HG02642 (cell line): ENCODE measurements around the gene BLM.

Experiments used
- ATAC-seq: cut with Tn5 transposase; IDR thresholded peaks from one replicate; pipeline ENCODE4 v1.9.1; 2021; ENCODE audit warnings: mild to moderate bottlenecking; ENCODE audit not compliant: unreplicated experiment, poor library complexity

Gene BLM

GRCh38 chr15:90774731-90775514 is 57.8 kb downstream of the BLM start:
- ATAC-seq: no peak

- ATAC-seq: no peak
These were observed 63.8 kb downstream of the BLM start for GRCh38 chr15:90780916-90781315.

- ATAC-seq: no peak
These were observed 65.3 kb downstream of the BLM start for GRCh38 chr15:90782442-90782841.

GRCh38 chr15:90787881-90788280 is 70.7 kb downstream of the BLM start:
- ATAC-seq: no peak

GRCh38 chr15:90789462-90789861 is 72.3 kb downstream of the BLM start:
- ATAC-seq: no peak

- no peak for ATAC-seq
These were observed 72.9 kb downstream of the BLM start for GRCh38 chr15:90790057-90790456.

- no peak for ATAC-seq
These were observed 73.4 kb downstream of the BLM start for GRCh38 chr15:90790561-90790960.

GRCh38 chr15:90794538-90794937 is 77.4 kb downstream of the BLM start:
- no peak for ATAC-seq

GRCh38 chr15:90799639-90800170 is 82.6 kb downstream of the BLM start:
- no peak for ATAC-seq

GRCh38 chr15:90801803-90802202 is 84.7 kb downstream of the BLM start:
- no peak for ATAC-seq

- no peak for ATAC-seq
These were observed 90.1 kb downstream of the BLM start for GRCh38 chr15:90807074-90807785.

GRCh38 chr15:90807786-90808086 is 90.6 kb downstream of the BLM start:
- ATAC-seq: no peak

GRCh38 chr15:90808517-90809235 is 91.5 kb downstream of the BLM start:
- ATAC-seq: no peak

- ATAC-seq: no peak
These were observed 92.4 kb downstream of the BLM start for GRCh38 chr15:90809536-90809935.

- ATAC-seq: no peak
These were observed 93.2 kb downstream of the BLM start for GRCh38 chr15:90810354-90810753.

GRCh38 chr15:90812171-90812957 is 95.2 kb downstream of the BLM start:
- ATAC-seq: no peak

GRCh38 chr15:90812958-90813265 is 95.8 kb downstream of the BLM start:
- no peak for ATAC-seq

- no peak for ATAC-seq
These were observed 96.6 kb downstream of the BLM start for GRCh38 chr15:90813796-90814190.

- no peak for ATAC-seq
These were observed 97.2 kb downstream of the BLM start for GRCh38 chr15:90814191-90814821.
